HepG2 (cell line): ENCODE measurements around the gene ECT2.
"Not testable (repeated sequence)": the region's sequence is repeated elsewhere in the genome, so short reads cannot be mapped to it uniquely, and the experiment has no call there.

Source experiments
- ATF3 ChIP-seq: sonication (generic); formaldehyde crosslinking; IDR thresholded peaks from 2 replicates; pipeline ENCODE4 v1.4.0; 2020; ENCODE audit warnings: missing genetic modification reagents
- FOXM1 ChIP-seq: sonication (generic); formaldehyde crosslinking; IDR thresholded peaks from 2 replicates; pipeline ENCODE4 v1.5.0; 2020; ENCODE audit warnings: missing genetic modification reagents
- HMG20B ChIP-seq: conservative IDR thresholded peaks from 2 replicates; pipeline ENCODE4 v1.6.1; 2016; ENCODE audit warnings: missing genetic modification reagents, missing compliant biosample characterization
- JUN ChIP-seq: sonication (generic); formaldehyde crosslinking; IDR thresholded peaks from 2 replicates; pipeline ENCODE4 v1.4.0; 2020; ENCODE audit warnings: mild to moderate bottlenecking, missing genetic modification reagents
- MAFK ChIP-seq, 2 experiments: IDR thresholded peaks in 1 of 2; conservative IDR thresholded peaks in 1 of 2; 2 replicates each; pipeline ENCODE4 v1.6.1; 2011; ENCODE audit warnings: improper control_type of control experiment in 2 of 2, low read length in 2 of 2
- MIXL1 ChIP-seq: IDR thresholded peaks from 2 replicates; pipeline ENCODE4 v1.6.1; 2016
- RELA ChIP-seq: sonication (generic); formaldehyde crosslinking; IDR thresholded peaks from 2 replicates; pipeline ENCODE4 v1.4.0; 2020; ENCODE audit warnings: missing genetic modification reagents
- ZNF180 ChIP-seq: sonication (generic); formaldehyde crosslinking; IDR thresholded peaks from 2 replicates; pipeline ENCODE4 v1.4.0; 2020; ENCODE audit warnings: low read depth, missing genetic modification reagents, borderline replicate concordance
- ZNF263 ChIP-seq: sonication (generic); formaldehyde crosslinking; IDR thresholded peaks from 2 replicates; pipeline ENCODE4 v1.4.0; 2020; ENCODE audit warnings: missing genetic modification reagents

- TF ChIP-seq ZNF180 (CRISPR knock-in tag); JUN (CRISPR knock-in tag); HMG20B (CRISPR knock-in tag); FOXM1 (CRISPR knock-in tag); MIXL1 (CRISPR knock-in tag); RELA (CRISPR knock-in tag); ATF3 (CRISPR knock-in tag); MAFK (conservative IDR thresholded peaks at IDR 0.05 in 1 of 2, IDR thresholded peaks at IDR 0.05 in 1 of 2; ENCODE audit: low read length in 2 of 2); ZNF263 (CRISPR knock-in tag): not testable (repeated sequence)
These were observed 47.8 kb upstream of the ECT2 start for GRCh38 chr3:172702731-172703130.
